CD14-positive monocyte (primary cell): ENCODE data around the gene JAML. TPM values are rescaled to one million over a fixed set of nuclear protein-coding genes. Genes with fewer than 3 reads are reported as not detected.

ENCODE experiments used
- DNase-seq, 3 donors: peaks; one replicate each; pipeline ENCODE4 v3.0.0-alpha.2; 2011 to 2022
- H2AFZ ChIP-seq: 2 replicates; pipeline ENCODE4 v1.6.0; 2012; ENCODE audit warnings: mild to moderate bottlenecking, low read depth, low read length, inconsistent platforms; ENCODE audit not compliant: insufficient read depth, poor library complexity, severe bottlenecking
- H3K27ac ChIP-seq, 2 donors: 1 replicate in 1 of 2; 2 replicates in 1 of 2; pipeline ENCODE4 v1.5.1; 2012 to 2013; ENCODE audit warnings: low read length in 2 of 2, control low read depth in 1 of 2, inconsistent platforms in 1 of 2, low read depth in 1 of 2, mild to moderate bottlenecking in 1 of 2
- H3K27me3 ChIP-seq, 2 donors: one replicate each; pipeline versions ENCODE4 v1.6.0 to v1.6.1; 2011 to 2013; ENCODE audit warnings: low read length in 2 of 2; ENCODE audit not compliant: control insufficient read depth in 2 of 2, insufficient read depth in 2 of 2
- H3K36me3 ChIP-seq, 2 donors: replicated peaks in 1 of 2; 1 replicate in 1 of 2; 2 replicates in 1 of 2; pipeline versions ENCODE4 v1.5.1 to v1.6.1; 2012 to 2013; ENCODE audit warnings: low read length in 2 of 2, control low read depth in 1 of 2, inconsistent platforms in 1 of 2, mild to moderate bottlenecking in 1 of 2; ENCODE audit not compliant: insufficient read depth in 2 of 2, control insufficient read depth in 1 of 2
- H3K4me1 ChIP-seq, 2 donors: 1 replicate in 1 of 2; 2 replicates in 1 of 2; pipeline versions ENCODE4 v1.5.1 to v1.6.1; 2012 to 2013; ENCODE audit warnings: low read length in 2 of 2, control low read depth in 1 of 2, inconsistent platforms in 1 of 2, mild to moderate bottlenecking in 1 of 2, moderate library complexity in 1 of 2; ENCODE audit not compliant: insufficient read depth in 2 of 2, control insufficient read depth in 1 of 2
- H3K4me2 ChIP-seq: replicated peaks from 2 replicates; pipeline ENCODE3; 2012; ENCODE audit warnings: low read length, moderate library complexity, mild to moderate bottlenecking; ENCODE audit not compliant: poor library complexity, severe bottlenecking; ENCODE audit errors: extremely low read depth
- H3K4me3 ChIP-seq, 3 experiments: fragments of 200-600 bp in 1 of 3; sonication (generic) in 1 of 3; replicated peaks in 1 of 3; 1 replicate in 2 of 3; 2 replicates in 1 of 3; pipeline ENCODE4 v1.5.1; 2011 to 2013; ENCODE audit warnings: low read length in 3 of 3, mild to moderate bottlenecking in 3 of 3, control low read depth in 2 of 3, low read depth in 2 of 3, inconsistent platforms in 1 of 3, moderate library complexity in 1 of 3
- H3K79me2 ChIP-seq: 2 replicates; pipeline ENCODE4 v1.6.0; 2012; ENCODE audit warnings: mild to moderate bottlenecking, control low read depth, inconsistent platforms, low read length, moderate library complexity; ENCODE audit not compliant: insufficient read depth
- H3K9ac ChIP-seq: 2 replicates; pipeline ENCODE4 v1.6.0; 2017; ENCODE audit warnings: low read length, mild to moderate bottlenecking; ENCODE audit not compliant: insufficient read depth, poor library complexity, severe bottlenecking
- H3K9me3 ChIP-seq, 2 donors: replicated peaks in 1 of 2; 1 replicate in 1 of 2; 2 replicates in 1 of 2; pipeline versions ENCODE4 v1.5.1 to v1.6.1; 2012 to 2013; ENCODE audit warnings: low read length in 2 of 2, control low read depth in 1 of 2; ENCODE audit not compliant: control insufficient read depth in 1 of 2, insufficient read depth in 1 of 2
- H4K20me1 ChIP-seq: 2 replicates; pipeline ENCODE4 v1.6.0; 2012; ENCODE audit warnings: mild to moderate bottlenecking, low read length, control low read depth, moderate library complexity; ENCODE audit not compliant: insufficient read depth
- H3K27ac Mint-ChIP-seq, 7 donors: one replicate each; pipeline ENCODE4 v1.8.0; 2020; ENCODE audit warnings: mild to moderate bottlenecking in 7 of 7, mixed read lengths in 7 of 7, moderate library complexity in 6 of 7, inconsistent platforms in 2 of 7
- H3K27me3 Mint-ChIP-seq, 3 donors: one replicate each; pipeline ENCODE4 v1.8.0; 2021 to 2022; ENCODE audit warnings: low read depth in 3 of 3, mild to moderate bottlenecking in 3 of 3, mixed read lengths in 3 of 3, moderate library complexity in 3 of 3, inconsistent platforms in 1 of 3
- H3K36me3 Mint-ChIP-seq, 2 donors: one replicate each; pipeline ENCODE4 v1.8.0; 2020; ENCODE audit warnings: mixed read lengths in 2 of 2, inconsistent platforms in 1 of 2, mild to moderate bottlenecking in 1 of 2
- H3K4me1 Mint-ChIP-seq: one replicate; pipeline ENCODE4 v1.8.0; 2020; ENCODE audit warnings: mild to moderate bottlenecking, mixed read lengths
- H3K4me3 Mint-ChIP-seq, 2 donors: one replicate each; pipeline ENCODE4 v1.8.0; 2020; ENCODE audit warnings: mild to moderate bottlenecking in 2 of 2, mixed read lengths in 2 of 2, moderate library complexity in 1 of 2
- H3K9me3 Mint-ChIP-seq, 7 donors: one replicate each; pipeline ENCODE4 v1.8.0; 2020 to 2022; ENCODE audit warnings: mixed read lengths in 7 of 7, mild to moderate bottlenecking in 6 of 7, moderate library complexity in 6 of 7, inconsistent platforms in 2 of 7
- WGBS: methylation state at CpG from one replicate; pipeline ENCODE4 v1.1.5; 2013; ENCODE audit warnings: missing lambda C conversion rate; ENCODE audit not compliant: insufficient coverage; 5-methylcytosine and 5-hydroxymethylcytosine counted together
- intact Hi-C, 2 donors: fragments of 100-400 bp; cut with micrococcal nuclease; formaldehyde crosslinking; loops; one replicate each; pipeline versions ENCODE4 v1.15.0 to v1.15.1; 2023
- polyA plus RNA-seq, 3 donors: library from polyadenylated mRNA; depleted of rRNA in 1 of 3; unstranded in 2 of 3; stranded (reverse) in 1 of 3; fragments of 300-500 nt in 2 of 3; fragments of >200 nt in 1 of 3; fragmentation: Illumina TruSeq in 2 of 3; gene quantifications; 1 replicate in 2 of 3; 2 replicates in 1 of 3; pipeline ENCODE4 v1.2.3, GENCODE V29; 2012 to 2021
- TF ChIP-seq, protein P1 (sequence below): fragments of 200-600 bp; IDR thresholded peaks from one replicate; pipeline ENCODE4 v1.8.0; 2022; ENCODE audit warnings: antibody characterized with exemption, mild to moderate bottlenecking

JAML gene
- polyA plus RNA-seq, 3 donors, result 316 to 968 (median 748) TPM

DNA sequence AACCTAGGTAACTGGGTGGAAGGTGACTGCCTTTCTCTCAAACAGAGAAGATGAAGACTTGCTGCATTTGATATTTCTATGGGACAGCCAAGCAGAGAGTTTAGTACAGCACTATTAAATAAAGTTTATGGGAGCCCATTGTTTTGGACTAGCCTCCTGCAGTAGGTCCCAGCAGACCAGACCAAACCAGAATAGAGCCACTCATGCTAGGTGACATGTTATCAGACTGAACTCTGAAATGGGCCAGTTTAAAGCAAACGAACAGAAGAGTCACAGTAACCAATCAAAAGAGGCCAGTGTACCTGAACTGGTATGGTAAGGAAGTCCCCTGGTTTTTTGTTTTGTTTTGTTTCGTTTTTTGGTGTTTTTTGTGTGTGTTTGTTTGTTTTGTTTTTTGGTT is 47.2 kb upstream of the JAML start:
- Histone ChIP-seq H3K27me3 (no peaks in the 10 kb centered on the region), H3K4me2 (no peak overlapping the region), H2AFZ (no peak overlapping the region), H3K4me3 (no peak overlapping the region), H3K79me2 (no peaks in the 10 kb centered on the region), H3K9me3 (no peaks in the 10 kb centered on the region), H3K36me3 (no peaks in the 10 kb centered on the region), H3K27ac (no peak overlapping the region), H3K9ac (no peak overlapping the region), H4K20me1 (no peaks in the 10 kb centered on the region), H3K4me1 (no peaks in the 10 kb centered on the region)
- TF ChIP-seq, protein P1, sequence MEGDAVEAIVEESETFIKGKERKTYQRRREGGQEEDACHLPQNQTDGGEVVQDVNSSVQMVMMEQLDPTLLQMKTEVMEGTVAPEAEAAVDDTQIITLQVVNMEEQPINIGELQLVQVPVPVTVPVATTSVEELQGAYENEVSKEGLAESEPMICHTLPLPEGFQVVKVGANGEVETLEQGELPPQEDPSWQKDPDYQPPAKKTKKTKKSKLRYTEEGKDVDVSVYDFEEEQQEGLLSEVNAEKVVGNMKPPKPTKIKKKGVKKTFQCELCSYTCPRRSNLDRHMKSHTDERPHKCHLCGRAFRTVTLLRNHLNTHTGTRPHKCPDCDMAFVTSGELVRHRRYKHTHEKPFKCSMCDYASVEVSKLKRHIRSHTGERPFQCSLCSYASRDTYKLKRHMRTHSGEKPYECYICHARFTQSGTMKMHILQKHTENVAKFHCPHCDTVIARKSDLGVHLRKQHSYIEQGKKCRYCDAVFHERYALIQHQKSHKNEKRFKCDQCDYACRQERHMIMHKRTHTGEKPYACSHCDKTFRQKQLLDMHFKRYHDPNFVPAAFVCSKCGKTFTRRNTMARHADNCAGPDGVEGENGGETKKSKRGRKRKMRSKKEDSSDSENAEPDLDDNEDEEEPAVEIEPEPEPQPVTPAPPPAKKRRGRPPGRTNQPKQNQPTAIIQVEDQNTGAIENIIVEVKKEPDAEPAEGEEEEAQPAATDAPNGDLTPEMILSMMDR, result no peak
- Mint-ChIP-seq H3K27me3 (peaks cover 2 to 11% (median 7%) of the 10 kb centered on the region in 3 donors), H3K4me3 (no peak overlapping the region), H3K27ac (no peak overlapping the region), H3K4me1 (no peaks in the 10 kb centered on the region), H3K36me3 (no peaks in the 10 kb centered on the region), H3K9me3 (peaks cover 0 to 3% (median 0%) of the 10 kb centered on the region in 7 donors)
- intact Hi-C loops, result no loop called here
- WGBS, result 100% methylated on average over 2 of the region's 2 CpGs
- DNase-seq, result no peak

DNA sequence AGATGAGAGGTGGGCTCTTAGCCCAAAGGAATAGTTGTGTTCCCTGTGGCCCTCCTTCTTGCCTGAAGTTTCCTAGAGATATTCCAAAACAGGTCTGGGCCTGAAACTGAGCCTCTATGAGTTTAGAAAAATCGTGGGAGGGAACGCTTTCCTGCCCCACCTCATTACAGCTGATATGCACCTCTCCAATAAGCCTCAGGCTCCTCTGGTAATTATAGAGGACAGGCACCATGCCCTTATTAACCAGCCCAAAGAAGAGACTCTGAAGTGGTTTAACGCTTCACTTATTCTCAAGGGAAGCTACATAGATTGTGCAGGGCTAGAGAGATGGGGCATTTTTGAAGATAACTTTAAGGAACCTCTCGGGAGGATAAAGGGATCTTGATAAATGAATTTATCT is 42.7 kb upstream of the JAML start:
- Mint-ChIP-seq H3K27me3 (peaks cover 7 to 17% (median 11%) of the 10 kb centered on the region in 3 donors), H3K9me3 (peaks cover 0 to 2% (median 0%) of the 10 kb centered on the region in 7 donors), H3K4me3 (no peak overlapping the region), H3K4me1 (peaks cover 36% of the 10 kb centered on the region), H3K27ac (no peak overlapping the region), H3K36me3 (peaks cover under 1 to 6% of the 10 kb centered on the region in 2 donors)
- WGBS, result no CpG with 5 or more reads among the region's 4 CpGs
- Histone ChIP-seq H2AFZ (no peak overlapping the region), H3K9me3 (no peaks in the 10 kb centered on the region), H3K27me3 (no peaks in the 10 kb centered on the region), H4K20me1 (no peaks in the 10 kb centered on the region), H3K4me1 (peaks cover 25 to 37% of the 10 kb centered on the region in 2 donors), H3K27ac (no peak overlapping the region), H3K4me2 (no peak overlapping the region), H3K9ac (no peak overlapping the region), H3K79me2 (no peaks in the 10 kb centered on the region), H3K36me3 (no peaks in the 10 kb centered on the region), H3K4me3 (no peak overlapping the region)
- TF ChIP-seq, protein P1, result no peak
- intact Hi-C loops, result no loop called here
- no peak for DNase-seq
